ENCODE results near the gene TM2D1.
"Not testable (repeated sequence)": the region's sequence is repeated elsewhere in the genome, so short reads cannot be mapped to it uniquely, and the experiment has no call there.

The TM2D1 gene

GRCh38 chr1:61711969-61712368 lies 13.0 kb downstream of the TM2D1 start:
- DNase-seq: no peak

GRCh38 chr1:61711257-61711656 lies 13.7 kb downstream of the TM2D1 start:
- DNase-seq: not testable (repeated sequence)

- no peak for DNase-seq
Observed at GRCh38 chr1:61709908-61710289, 15.0 kb downstream of the TM2D1 start.

GRCh38 chr1:61708953-61709907 lies 15.7 kb downstream of the TM2D1 start:
- no peak for DNase-seq

- no peak for DNase-seq
Observed at GRCh38 chr1:61699911-61700851, 24.8 kb downstream of the TM2D1 start.

GRCh38 chr1:61692155-61692800 lies 32.7 kb downstream of the TM2D1 start:
- DNase-seq: no peak

- no peak for DNase-seq
Observed at GRCh38 chr1:61687901-61688300, 37.0 kb downstream of the TM2D1 start.

GRCh38 chr1:61682891-61683290 lies 42.0 kb downstream of the TM2D1 start:
- no peak for DNase-seq

GRCh38 chr1:61680500-61680899 lies 44.4 kb downstream of the TM2D1 start:
- no peak for DNase-seq

GRCh38 chr1:61676881-61677280 lies 48.1 kb downstream of the TM2D1 start:
- DNase-seq: not testable (repeated sequence)

- DNase-seq: no peak
Observed at GRCh38 chr1:61674221-61674620, 50.7 kb downstream of the TM2D1 start.

GRCh38 chr1:61672376-61672775 lies 52.6 kb downstream of the TM2D1 start:
- DNase-seq: no peak

GRCh38 chr1:61670445-61670844 lies 54.5 kb downstream of the TM2D1 start:
- no peak for DNase-seq

- DNase-seq: no peak
Observed at GRCh38 chr1:61670016-61670415, 54.9 kb downstream of the TM2D1 start.

- DNase-seq: no peak
Observed at GRCh38 chr1:61659061-61659460, 65.9 kb downstream of the TM2D1 start.

GRCh38 chr1:61655453-61655852 lies 69.5 kb downstream of the TM2D1 start:
- DNase-seq: no peak

GRCh38 chr1:61654067-61654466 lies 70.9 kb downstream of the TM2D1 start:
- no peak for DNase-seq

- no peak for DNase-seq
Observed at GRCh38 chr1:61648983-61649742, 75.8 kb downstream of the TM2D1 start.

- DNase-seq: no peak
Observed at GRCh38 chr1:61647142-61647541, 77.8 kb downstream of the TM2D1 start.

- DNase-seq: no peak
Observed at GRCh38 chr1:61645476-61645875, 79.5 kb downstream of the TM2D1 start.

GRCh38 chr1:61644303-61644702 lies 80.6 kb downstream of the TM2D1 start:
- no peak for DNase-seq
